T-helper 1 cell treated with Interleukin-12 subunit alpha and Interleukin-12 subunit beta and Interleukin-4 antibody, amounts not matched to agents 30 ng/mL and 1 ng/mL, for 36 hours (primary cell): ENCODE results near the gene COQ9. TPM values are rescaled to one million over a fixed set of nuclear protein-coding genes. Genes with fewer than 3 reads are reported as not detected.
"Not testable (repeated sequence)": the region's sequence is repeated elsewhere in the genome, so short reads cannot be mapped to it uniquely, and the experiment has no call there.

Experiments used
- intact Hi-C: fragments of 100-400 bp; cut with micrococcal nuclease; formaldehyde crosslinking; loops from one replicate; pipeline ENCODE4 v1.15.1; 2024
- total RNA-seq: library from RNA; stranded (reverse); gene quantifications from 2 replicates; pipeline ENCODE4 v1.2.3, GENCODE V29; 2022

The COQ9 gene
- total RNA-seq, 1 donor from 2014 or later = 39.1 TPM

DNA sequence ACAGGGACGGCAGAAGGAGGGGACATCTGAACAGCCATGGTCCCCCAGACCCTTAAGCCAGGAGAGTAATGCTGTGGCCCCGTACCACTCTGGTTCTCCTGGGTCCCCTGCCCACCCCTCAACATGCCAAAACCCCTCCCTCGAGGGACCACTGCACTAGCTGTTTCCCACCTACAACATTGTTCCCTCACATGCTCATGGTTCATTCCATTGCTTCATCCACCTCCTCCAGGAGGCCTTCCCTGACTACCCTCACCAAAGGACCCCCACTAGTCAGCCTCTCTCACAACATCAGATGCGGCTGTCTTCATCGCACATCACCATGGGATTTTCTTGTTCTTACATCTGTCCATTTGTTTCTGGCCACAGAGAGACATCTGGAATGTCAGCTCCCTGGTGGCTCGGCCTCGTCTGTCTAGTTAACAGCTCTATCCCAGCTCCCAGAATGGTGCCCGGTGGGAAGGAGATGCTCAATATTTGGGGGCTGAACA, 37.3 kb downstream of the COQ9 start:
- intact Hi-C loops = no loop called here

DNA sequence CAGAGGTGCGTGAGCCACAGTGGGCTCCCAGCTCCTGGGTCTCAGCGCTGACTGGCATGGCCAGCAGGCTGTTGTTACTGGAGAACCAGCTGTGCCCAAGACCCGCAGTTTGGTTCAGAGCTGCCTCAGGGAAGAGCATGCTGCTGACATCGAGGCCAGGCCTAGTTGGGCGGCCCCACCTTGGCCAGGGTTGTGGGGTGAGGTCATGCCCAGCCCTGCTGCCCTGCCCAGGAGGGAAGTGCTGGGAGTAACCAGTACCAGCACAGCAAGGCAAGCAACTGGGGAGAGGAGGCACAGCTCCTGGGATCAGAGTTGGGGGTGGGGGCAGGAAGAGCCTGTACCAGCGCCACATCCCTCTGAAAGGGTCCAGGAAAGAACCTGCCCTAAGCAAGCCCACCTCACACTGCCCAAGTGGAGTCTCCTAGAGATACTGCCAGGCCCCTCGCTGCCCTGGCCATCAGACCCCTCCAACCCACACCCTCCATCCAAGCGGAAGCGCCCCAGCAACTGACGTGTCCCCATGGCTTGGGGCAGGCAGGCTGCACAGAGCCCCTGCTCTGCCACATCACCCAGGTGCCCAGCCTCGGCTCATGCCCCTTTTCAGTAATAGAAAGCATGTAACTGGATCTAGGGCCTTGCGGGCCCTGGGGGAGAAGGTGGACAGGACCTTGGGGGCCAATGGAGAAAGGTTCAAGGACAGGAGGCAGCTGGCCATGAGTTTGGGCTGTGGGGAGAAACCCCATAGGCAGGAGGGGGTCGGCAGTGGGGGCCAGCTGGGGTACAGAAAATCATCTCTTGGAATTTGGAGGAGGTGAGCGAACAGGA, 38.0 kb downstream of the COQ9 start:
- intact Hi-C loops = no loop called here

DNA sequence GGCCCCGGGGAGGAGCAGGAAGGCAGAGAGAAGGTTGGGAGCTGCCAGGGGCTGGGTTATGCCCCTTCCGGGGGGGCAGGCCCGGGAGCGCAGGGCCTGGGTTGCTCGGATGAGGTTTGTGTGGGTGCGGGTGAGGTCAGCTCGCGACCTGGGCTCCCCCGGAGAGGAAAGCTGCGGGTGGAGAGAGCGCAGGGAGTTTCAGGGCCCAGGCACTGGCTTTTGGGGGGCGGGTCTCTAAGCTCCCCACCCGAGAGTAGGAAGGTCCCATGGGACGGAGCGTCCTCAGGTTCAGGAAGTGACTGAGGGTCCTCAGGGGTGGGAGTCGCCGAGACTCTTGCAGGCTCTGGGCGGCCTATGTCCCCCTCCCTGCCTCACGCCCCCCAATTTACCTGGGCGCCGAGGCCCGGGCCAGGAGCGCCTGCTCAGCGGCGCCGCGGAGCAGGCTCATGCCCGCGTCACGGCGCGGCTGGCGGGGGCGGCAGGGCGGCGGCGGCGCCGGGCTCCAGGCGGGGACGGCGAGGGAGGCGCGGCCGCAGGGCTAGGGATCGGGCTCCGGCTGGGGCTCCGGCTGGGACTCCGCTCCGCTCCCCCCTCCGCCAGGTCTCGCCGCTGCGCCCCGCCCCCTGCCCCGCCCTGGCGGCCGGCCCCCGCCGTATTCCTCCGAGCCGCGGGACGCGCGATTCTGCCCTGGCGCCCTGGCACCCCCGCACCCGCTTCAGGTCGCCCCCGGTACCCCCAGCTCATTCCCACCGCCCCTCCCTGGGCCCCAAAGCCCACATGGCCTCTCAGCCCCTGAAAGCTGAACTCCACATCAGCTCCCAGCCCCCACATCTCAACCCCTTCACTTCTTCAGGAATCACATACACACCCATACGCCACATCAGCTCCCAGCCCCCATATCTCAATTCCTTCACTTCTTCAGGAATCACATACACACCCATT, 38.9 kb downstream of the COQ9 start, which contains the start of gene DOK4:
DOK4 (minus strand) TSS at position 578 of the 942 bp plus-strand sequence. CDS start 6,986 bp downstream, outside the sequence.
- intact Hi-C loops = loop anchor here (1.0 kb wide), 5 partner anchors 10 to 186 kb away; partner anchors contain the start of gene POLR2C

DNA sequence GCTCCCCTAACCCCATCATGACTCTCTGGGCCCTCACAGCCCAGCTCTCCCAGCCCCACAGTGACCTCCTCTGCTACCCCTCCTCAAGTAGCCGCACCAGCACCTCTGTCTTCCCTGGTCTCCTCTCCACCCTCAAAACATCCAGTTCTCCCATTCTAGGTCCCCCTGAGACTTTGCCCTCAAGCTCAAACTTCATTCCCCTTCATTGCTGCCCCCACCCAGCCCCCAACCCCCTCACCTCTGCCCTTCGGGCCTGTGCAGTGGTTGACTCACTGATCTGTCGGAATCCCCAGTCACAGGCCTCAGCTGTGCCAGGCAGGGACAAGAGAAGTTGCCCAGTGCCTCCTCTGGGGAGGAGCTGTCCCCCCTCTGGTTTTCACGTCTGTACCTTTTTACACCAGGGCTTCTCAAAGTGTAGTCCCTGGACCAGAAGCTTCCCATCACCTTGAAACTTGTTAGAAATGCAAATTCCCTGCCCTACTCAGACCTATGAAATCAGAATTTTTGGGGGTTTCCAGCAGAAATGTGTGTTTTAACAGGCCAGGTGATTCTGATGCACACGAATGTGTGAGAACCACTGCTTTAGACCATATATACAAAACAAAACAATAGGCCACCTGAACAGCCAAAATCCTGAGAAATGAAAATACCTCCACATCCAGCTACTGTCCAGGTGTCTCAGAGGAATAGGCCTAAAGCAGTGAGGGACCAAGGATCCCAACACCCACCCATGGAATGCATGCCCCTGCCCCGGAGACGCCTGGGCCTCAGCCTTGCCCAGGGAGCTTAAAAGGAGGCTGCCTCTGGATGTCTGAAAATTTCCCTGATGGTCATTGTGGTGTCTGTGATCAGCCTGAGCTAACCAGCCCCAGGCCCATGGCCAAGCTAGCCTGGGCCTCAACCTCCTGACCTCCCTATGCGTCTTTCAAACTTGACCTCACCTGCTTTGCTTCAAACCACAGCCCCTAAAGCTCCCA, 39.9 kb downstream of the COQ9 start:
- intact Hi-C loops = loop anchor here (1.0 kb wide), 5 partner anchors 11 to 187 kb away; partner anchors contain the start of gene POLR2C

DNA sequence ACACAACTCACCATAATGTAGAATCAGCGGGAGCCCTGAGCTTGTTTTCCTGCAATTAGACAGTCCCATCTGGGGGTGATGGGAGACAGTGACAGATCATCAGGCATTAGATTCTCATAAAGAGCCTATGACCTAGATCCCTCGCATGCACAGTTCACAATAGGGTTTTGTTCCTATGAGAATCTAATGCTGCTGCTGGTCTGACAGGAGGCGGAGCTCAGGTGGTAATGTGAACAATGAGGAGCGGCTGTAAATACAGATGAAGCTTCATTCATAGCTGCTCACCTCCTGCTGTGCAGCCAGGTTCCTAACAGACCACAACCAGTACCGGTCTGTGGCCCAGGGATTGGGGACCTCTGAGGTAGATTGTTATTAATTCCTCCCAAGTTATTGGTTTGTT, 42.0 kb downstream of the COQ9 start:
- intact Hi-C loops = no loop called here

DNA sequence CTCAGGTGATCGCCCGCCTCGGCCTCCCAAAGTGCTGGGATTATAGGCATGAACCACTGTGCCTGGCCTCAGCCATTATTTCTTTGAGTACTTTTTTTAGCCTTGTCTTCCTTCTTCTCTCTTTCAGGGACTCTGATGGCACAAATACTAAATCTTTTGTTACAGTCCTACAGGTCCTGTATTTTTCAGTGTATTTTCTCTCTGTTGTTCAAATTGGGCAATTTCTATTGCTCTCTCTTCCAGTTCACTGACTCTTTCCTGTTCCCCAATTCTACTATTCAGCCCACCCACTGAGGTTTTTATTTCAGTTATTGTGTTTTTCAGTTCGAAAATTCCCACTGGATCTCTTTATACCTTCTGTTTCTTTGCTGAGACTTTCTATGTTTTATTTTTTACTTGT, 46.5 kb downstream of the COQ9 start:
- intact Hi-C loops = no loop called here

DNA sequence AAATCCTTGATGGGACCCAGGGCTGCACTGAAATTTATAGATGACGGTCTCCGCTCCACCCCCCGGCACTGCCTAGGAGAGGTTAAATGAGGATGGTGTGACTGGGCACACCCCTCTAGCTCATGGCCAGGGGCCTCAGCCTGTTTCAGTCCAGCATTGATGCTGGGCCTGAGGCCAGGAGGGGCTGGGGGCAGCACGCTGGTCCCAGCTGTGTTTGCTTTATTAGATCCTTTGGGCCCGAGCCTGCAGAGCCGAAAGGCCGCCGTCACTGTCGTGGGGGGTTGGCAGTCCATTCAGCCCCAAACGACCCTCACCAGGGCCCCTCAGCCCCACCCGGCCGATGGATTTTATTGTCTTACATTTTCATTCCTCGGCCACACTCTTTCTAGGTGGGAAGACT, 49.8 kb downstream of the COQ9 start:
- intact Hi-C loops = no loop called here

DNA sequence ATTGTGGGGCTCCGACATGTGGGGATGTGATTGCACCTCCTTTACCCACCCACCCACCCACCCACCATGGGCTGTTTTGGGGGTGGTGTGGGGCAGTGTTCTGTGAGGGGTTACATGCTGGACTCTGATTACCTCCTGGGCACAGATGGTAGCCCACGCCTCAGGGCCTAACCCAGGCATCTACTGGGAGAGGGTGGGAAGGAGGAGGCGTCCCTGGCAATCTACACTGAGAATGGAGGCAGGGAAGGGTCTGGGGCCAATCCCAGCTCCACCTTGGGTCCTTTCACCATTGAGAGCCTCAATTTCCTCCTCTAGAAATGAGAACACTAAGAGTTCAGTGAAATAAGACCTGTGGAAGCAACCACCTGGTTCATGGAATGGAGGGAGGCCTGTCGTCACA, 50.8 kb downstream of the COQ9 start:
- intact Hi-C loops = no loop called here

DNA sequence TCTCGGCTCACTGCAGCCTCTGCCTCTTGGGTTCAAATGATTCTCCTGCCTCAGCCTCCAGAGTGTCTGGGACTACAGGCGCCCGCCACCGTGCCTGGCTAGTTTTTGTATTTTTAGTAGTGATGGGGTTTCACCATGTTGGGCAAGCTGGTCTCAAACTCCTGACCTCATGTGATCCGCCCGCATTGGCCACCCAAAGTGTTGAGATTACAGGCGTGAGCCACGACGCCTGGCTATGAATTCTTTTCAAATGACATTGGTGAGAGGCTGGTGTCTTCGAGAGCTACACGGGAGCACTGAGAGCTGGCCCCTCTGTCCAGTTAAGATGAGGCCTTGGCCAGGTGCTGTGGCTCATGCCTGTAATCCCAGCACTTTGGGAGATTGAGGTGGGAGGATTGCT, 52.7 kb downstream of the COQ9 start:
- intact Hi-C loops = not testable (repeated sequence)

DNA sequence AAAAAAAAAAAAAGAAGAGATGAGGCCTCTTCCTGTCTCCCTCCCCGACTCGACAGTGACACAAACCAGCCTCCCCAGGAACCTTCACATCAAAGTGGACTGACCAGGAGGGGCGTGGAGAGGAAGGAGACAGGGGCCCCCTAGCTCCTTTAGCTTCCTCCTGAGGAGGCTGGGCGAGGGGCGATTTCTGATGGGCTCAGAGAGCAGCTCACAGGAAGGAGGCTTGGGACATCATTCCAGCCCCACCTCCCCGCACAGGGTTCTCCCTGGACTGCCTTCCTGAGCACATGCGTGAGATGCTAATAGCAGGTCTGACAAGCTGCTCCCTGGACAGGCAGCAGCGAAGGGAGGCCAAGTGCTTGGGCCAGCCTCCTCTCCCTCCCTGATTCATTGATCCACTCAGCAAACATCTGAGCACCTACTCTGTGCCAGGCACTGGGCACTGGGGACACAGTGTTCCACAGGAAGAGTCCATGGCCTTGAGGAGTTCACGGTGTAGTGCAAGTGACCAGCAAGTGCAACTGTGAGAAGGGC, 53.4 kb downstream of the COQ9 start:
- intact Hi-C loops = no loop called here

DNA sequence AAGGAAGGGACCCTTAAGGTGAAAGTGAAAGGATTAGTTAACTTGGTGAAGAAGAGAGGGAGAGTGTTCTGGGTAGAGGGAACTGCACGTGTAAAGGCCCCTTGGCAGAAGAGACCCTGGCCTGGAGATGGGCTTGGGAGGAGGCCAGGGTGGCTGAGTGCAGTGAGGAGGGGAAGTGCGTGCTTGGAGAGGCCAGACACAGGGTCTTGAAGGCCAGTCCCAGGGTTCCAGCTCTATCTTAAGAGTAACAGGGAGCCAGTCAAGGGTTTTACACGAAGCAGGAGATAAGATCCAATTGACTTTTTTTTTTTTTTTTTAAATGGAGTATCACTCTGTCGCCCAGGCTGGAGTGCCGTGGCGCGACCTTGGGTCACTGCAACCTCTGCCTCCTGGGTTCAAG, 54.2 kb downstream of the COQ9 start:
- intact Hi-C loops = no loop called here

DNA sequence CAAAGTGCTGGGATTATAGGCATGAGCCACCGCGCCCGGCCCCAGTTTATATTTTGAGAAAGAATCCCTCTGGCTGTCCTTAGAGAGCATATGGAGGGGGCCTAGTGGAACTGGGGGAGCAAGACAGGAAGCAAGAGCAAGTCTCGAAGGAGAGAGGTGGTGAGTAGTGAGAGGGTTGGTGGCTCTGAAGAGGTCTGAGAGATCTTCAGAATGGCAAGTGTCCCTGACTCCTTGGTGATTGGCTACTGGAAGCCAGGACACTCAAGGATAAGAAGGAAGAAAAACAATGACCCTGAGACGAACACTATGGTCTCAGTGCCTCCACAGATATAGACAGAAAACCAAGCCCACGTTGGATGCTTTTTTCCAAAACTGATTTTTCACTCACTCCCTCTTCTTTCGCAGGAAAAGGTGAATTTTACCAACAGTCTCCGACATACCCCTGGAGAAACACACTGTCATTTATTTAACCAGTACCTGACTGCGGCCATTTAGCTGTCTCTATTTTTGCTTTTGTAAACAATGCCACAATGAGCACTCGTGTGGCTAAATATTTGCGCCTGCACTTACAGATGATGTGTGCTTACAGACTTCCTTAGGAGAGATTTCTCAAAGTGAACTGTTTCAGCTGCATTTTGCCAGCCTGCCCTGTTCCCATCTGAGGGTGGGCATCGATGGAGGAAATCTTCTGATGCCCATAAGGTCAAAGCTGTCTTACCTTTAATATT, 54.9 kb downstream of the COQ9 start:
- intact Hi-C loops = no loop called here

DNA sequence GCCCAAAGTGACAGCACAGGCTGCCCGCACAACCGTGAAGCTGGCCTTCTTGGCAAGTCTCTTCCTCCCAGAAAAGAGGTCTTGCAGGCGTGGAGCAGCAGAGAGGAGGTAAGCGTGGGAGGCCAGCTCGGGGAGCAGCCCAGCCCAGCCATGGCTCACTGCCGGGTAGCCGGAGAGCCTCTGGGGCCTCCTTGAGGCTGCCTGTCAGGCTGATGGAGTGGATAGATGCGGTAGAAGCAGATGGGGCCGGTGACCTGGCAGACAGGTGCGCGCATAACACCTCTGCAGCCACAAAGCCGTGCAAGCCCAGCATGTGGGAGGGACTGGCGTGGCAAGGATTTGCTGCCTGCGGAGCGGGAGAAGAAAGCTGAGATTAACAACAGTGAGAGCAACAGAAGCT, 56.1 kb downstream of the COQ9 start:
- intact Hi-C loops = no loop called here

DNA sequence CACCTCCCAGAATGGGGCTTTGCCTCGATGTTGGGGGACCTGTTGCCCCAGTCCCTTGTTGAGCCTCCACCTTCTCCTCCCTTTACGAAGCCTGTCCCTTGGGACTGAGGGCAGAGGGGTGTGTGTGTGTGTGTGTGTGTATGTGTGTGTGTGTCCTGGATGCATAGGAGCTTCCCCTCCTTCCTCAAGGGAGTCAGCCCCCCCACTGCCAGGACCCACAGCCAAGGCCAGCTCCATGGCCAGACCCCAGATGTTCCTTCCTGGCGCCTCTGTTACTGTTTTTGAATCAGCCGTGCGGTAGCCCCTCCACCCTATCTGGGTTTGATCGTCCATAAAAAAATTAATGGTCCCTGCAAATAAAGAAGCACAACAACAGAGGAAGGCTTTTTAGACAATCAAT, 56.7 kb downstream of the COQ9 start:
- intact Hi-C loops = no loop called here

DNA sequence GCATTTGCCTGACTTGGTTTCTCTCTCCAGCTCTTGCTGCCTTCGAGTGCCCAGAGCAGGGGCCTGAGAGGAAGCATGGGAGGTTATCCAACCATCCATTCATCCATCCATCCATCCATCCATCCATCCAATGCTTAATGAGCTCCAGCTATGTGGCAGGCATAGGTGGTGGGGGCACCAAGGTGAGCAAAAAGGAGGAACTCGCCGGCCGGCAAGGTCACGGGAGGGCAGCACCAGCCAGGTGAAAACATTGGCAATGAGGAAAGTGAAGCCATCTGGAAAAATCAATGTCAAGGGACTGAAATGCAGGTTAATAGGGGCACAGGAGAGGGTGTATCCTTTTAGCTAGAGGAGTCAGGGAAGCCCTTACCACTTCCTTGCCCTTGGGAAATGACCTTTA, 57.2 kb downstream of the COQ9 start:
- intact Hi-C loops = no loop called here

DNA sequence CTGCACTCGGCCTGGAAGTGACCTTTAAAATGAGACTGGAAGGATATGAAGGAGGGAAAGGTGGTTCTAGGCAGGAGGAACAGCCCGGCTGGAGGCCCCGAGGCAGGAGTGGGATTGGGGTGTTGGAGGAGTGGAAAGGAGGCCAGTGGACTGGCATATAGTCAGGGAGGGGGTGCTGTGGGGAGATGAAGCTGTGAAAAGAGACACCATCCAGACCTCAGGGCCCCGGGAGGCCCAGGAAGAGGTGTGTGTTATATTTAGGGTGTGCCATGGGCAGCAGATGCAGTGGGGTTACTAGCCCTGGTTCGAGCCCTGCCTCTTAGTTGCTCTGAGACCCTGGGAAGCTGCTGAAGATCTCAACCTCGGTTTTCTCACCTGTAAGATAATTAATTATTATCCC, 57.9 kb downstream of the COQ9 start:
- intact Hi-C loops = no loop called here

DNA sequence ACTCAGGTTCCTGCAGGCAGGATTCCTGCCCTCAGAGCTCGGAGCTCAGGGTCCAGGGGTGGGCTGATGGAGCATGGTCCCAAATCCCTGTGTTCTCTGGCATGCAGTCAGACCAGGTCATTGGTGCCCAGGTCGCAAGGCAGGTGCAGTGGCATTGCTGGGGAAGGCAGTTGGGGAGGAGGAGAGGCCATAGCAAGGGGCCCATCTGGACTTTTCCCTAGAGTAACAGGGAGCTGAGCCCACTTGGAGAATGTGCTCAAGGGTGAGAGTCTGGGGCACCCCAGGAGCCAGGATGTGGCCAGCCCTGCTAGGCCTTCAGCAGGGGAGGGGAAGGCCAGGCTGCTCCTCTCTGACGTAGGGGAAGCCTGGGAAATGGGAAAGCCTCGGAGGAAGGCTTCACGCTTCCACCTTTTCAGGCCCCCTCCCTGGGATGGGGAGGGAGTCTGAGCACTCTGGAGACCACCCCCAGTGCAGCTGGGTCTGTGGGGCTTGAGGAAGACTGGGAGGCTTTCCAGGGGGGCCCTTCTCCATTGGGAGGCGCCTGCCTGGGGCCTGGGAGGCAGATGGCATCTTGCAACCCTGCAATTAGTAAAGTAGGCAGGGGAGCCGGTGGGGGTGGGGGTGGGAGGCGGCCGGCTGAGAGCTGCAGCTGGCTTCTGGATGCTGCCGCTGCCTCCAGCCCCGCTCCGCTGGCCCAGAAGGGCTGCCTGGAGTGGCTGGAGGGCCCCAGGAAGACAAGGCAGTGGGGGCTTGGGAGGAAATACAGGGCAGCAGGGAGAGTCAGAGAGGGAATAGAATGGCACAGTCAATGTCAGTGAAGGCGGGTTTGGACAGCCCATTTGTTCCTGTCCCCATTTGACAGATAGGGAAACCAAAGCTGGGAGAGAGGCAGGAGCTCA, 60.1 kb downstream of the COQ9 start:
- intact Hi-C loops = no loop called here

DNA sequence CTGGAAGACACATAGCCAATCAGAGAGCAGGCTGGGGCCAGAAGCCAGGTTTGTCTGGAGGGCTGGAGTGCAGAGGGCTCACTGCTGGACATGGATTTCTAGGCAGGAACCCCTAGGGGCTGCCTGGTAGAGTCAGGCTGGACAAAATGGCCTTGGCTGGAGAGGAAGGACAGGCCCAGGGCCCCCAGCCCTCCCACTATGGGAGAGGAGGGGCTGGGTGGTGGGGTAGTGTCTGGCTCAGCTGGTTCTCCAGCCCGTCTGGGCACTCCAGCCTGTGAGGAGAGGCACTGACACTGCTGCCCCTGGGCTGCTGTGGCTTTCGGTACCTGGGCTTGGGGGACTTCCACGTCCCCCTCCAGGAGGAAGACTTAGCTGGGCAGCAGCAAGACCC, 60.8 kb downstream of the COQ9 start:
- intact Hi-C loops = no loop called here
